ENCODE data around the gene MFSD12.

- TF ChIP-seq, protein P1, sequence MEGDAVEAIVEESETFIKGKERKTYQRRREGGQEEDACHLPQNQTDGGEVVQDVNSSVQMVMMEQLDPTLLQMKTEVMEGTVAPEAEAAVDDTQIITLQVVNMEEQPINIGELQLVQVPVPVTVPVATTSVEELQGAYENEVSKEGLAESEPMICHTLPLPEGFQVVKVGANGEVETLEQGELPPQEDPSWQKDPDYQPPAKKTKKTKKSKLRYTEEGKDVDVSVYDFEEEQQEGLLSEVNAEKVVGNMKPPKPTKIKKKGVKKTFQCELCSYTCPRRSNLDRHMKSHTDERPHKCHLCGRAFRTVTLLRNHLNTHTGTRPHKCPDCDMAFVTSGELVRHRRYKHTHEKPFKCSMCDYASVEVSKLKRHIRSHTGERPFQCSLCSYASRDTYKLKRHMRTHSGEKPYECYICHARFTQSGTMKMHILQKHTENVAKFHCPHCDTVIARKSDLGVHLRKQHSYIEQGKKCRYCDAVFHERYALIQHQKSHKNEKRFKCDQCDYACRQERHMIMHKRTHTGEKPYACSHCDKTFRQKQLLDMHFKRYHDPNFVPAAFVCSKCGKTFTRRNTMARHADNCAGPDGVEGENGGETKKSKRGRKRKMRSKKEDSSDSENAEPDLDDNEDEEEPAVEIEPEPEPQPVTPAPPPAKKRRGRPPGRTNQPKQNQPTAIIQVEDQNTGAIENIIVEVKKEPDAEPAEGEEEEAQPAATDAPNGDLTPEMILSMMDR (IDR thresholded peaks at IDR 0.05), result no peak
- no peak for TF ChIP-seq POLR2A (IDR thresholded peaks at IDR 0.05)
Measured at GRCh38 chr19:3515891-3516422, 41.4 kb downstream of the MFSD12 start.

Measured in heart left ventricle (tissue), 13 donors.